SK-N-MC (cell line): ENCODE measurements around the gene ANTXR2.

ENCODE experiments used
- EZH2 ChIP-seq: fragments of 200-600 bp; sonication (generic); IDR thresholded peaks from one replicate; pipeline ENCODE4 v1.6.1; 2017; ENCODE audit warnings: antibody characterized with exemption
- FOXP2 ChIP-seq: optimal IDR thresholded peaks from 2 replicates; pipeline ENCODE3; 2011; ENCODE audit warnings: mild to moderate bottlenecking, moderate library complexity; ENCODE audit not compliant: insufficient read depth; ENCODE audit errors: extremely low read length, control extremely low read depth
- POLR2AphosphoS5 ChIP-seq: IDR thresholded peaks from 2 replicates; pipeline ENCODE4 v1.6.1; 2012; ENCODE audit warnings: mild to moderate bottlenecking, low read depth, low read length, borderline replicate concordance

DNA sequence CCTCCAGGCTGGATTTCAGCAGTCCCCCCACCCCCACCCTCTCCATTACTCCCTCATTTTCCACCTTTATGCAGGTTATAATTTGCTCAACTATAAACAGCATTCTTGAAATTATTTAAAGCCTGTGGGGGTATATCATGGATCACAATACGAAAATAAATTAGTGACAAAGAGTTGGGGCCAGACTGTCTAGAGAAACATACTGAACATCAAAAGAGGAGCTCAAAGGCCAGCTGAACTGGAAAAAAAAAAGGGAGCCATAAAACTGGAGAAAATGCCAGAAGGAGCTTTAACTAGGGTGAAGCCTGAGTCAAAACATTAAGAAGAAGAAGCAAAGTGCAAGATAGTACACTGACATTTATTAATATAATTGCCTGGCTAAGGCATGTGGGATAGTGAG, 137.8 kb downstream of the ANTXR2 start:
- no peak for TF ChIP-seq EZH2
- TF ChIP-seq POLR2AphosphoS5, result no peak
- no peak for TF ChIP-seq FOXP2
